ENCODE results near the gene SLC4A7.

The SLC4A7 gene

GRCh38 chr3:27357665-27358258 lies 126.4 kb downstream of the SLC4A7 start:
- TF ChIP-seq CTCF (IDR thresholded peaks at IDR 0.05; ENCODE audit: low read depth, low read length), result peak; percentile 71

GRCh38 chr3:27356976-27357375 lies 127.2 kb downstream of the SLC4A7 start:
- no peak overlapping the region for H3K4me3 ChIP-seq (ENCODE audit: low read depth, low read length)
- TF ChIP-seq CTCF (IDR thresholded peaks at IDR 0.05; ENCODE audit: low read depth, low read length), result no peak

More at GRCh38 chr3:27357665-27358258, 126.4 kb downstream of the SLC4A7 start:
- no peak overlapping the region for H3K4me3 ChIP-seq (ENCODE audit: low read depth, low read length)

- no peak overlapping the region for H3K4me3 ChIP-seq (ENCODE audit: low read depth, low read length)
- no peak for TF ChIP-seq CTCF (IDR thresholded peaks at IDR 0.05; ENCODE audit: low read depth, low read length)
Observed at GRCh38 chr3:27354588-27355203, 129.5 kb downstream of the SLC4A7 start.

- no peak for TF ChIP-seq CTCF (IDR thresholded peaks at IDR 0.05; ENCODE audit: low read depth, low read length)
- no peak overlapping the region for H3K4me3 ChIP-seq (ENCODE audit: low read depth, low read length)
Observed at GRCh38 chr3:27354161-27354560, 130.0 kb downstream of the SLC4A7 start.

- H3K4me3 ChIP-seq (ENCODE audit: low read depth, low read length), result no peak overlapping the region
- TF ChIP-seq CTCF (IDR thresholded peaks at IDR 0.05; ENCODE audit: low read depth, low read length), result no peak
Observed at GRCh38 chr3:27353221-27353620, 131.0 kb downstream of the SLC4A7 start.

GRCh38 chr3:27352047-27352446 lies 132.1 kb downstream of the SLC4A7 start:
- H3K4me3 ChIP-seq (ENCODE audit: low read depth, low read length), result no peak overlapping the region
- no peak for TF ChIP-seq CTCF (IDR thresholded peaks at IDR 0.05; ENCODE audit: low read depth, low read length)

- no peak for TF ChIP-seq CTCF (IDR thresholded peaks at IDR 0.05; ENCODE audit: low read depth, low read length)
- no peak overlapping the region for H3K4me3 ChIP-seq (ENCODE audit: low read depth, low read length)
Observed at GRCh38 chr3:27349832-27350231, 134.4 kb downstream of the SLC4A7 start.

Measured in WI38 (cell line).